ENCODE data around the gene ERFE. TPM values are rescaled to one million over a fixed set of nuclear protein-coding genes. Genes with fewer than 3 reads are reported as not detected.

ERFE gene, protein sequence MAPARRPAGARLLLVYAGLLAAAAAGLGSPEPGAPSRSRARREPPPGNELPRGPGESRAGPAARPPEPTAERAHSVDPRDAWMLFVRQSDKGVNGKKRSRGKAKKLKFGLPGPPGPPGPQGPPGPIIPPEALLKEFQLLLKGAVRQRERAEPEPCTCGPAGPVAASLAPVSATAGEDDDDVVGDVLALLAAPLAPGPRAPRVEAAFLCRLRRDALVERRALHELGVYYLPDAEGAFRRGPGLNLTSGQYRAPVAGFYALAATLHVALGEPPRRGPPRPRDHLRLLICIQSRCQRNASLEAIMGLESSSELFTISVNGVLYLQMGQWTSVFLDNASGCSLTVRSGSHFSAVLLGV
- under 1 TPM in 2 of 9 donors, not detected in 7; 0.11 to 0.36 TPM for total RNA-seq
- under 1 TPM in 1 of 3 donors, not detected in 2; 0.10 TPM for polyA plus RNA-seq
- long read RNA-seq, donor 1 = 0 reads
- long read RNA-seq, donor 2 = 0 reads
- long read RNA-seq, donor 3 = 0 reads
- long read RNA-seq, donor 4 = 0 reads
- long read RNA-seq, donor 5 = 0 reads
- long read RNA-seq, donor 6 = 0 reads
- long read RNA-seq, donor 7 = 0 reads
- long read RNA-seq, donor 8 = 0 reads
- long read RNA-seq, donor 9 = 0 reads
- long read RNA-seq, donor 10, partial matches to known transcripts = 0 of 1 reads
- long read RNA-seq, donor 10, other reads (novel, unspliced or antisense) = 0 of 1 reads

DNA sequence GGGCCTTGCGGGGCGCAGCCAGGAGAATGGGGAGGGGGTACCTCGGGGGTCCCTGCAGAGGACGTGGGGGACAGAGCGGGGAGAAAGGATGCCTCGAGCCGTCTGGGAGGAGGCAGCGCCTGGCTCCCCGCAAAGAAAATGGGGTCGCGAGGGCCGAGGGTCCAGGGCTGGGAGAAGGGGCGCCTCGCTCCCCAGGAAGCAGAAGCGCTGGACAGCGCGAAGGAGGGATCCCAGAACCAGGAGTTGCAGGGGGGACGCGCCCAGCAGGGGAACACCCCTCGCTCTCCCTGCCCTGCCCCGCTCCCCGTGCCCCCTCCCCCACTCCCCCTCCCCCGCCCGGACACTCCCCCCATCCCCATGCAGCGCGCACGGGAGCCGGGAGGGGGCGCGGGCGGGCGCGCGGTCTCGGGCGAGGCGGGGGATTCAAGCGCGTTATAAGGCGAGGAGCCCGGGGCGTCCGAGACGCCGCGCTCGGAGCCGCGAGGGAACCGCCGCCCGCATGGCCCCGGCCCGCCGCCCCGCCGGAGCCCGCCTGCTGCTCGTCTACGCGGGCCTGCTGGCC lies at the start of gene ERFE:
Gene ERFE, plus strand, starts transcription at position 462 of the 562 bp plus-strand sequence. Its CDS starts 38 bp downstream, at position 500.
- H3K9me3 ChIP-seq (replicated peaks in 1 of 3) = no peaks in the 10 kb centered on the region
- peaks cover 0 to 4% of the 10 kb centered on the region in 2 donors for H3K4me1 ChIP-seq (replicated peaks in 1 of 2)
- peak within 1 kb of the TSS in 1 of 4 donors; percentile 47 for H3K4me3 ChIP-seq
- no peaks in the 10 kb centered on the region for H3K36me3 ChIP-seq (replicated peaks in 1 of 2)
- peak in 1 of 7 donors; percentile 29 for DNase-seq
- WGBS, 4 donors = 7 to 26% (median 12%) methylated on average over 15 to 53 of the region's 61 CpGs
- intact Hi-C loops (cut with DNase I) = no loop called here
- TF ChIP-seq, protein P1, sequence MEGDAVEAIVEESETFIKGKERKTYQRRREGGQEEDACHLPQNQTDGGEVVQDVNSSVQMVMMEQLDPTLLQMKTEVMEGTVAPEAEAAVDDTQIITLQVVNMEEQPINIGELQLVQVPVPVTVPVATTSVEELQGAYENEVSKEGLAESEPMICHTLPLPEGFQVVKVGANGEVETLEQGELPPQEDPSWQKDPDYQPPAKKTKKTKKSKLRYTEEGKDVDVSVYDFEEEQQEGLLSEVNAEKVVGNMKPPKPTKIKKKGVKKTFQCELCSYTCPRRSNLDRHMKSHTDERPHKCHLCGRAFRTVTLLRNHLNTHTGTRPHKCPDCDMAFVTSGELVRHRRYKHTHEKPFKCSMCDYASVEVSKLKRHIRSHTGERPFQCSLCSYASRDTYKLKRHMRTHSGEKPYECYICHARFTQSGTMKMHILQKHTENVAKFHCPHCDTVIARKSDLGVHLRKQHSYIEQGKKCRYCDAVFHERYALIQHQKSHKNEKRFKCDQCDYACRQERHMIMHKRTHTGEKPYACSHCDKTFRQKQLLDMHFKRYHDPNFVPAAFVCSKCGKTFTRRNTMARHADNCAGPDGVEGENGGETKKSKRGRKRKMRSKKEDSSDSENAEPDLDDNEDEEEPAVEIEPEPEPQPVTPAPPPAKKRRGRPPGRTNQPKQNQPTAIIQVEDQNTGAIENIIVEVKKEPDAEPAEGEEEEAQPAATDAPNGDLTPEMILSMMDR (IDR thresholded peaks at IDR 0.05) = peak in 2 of 6 experiments; percentile 19 to 39
- no peak for TF ChIP-seq POLR2A (IDR thresholded peaks at IDR 0.05)
- no peak within 1 kb of the TSS for H3K27ac ChIP-seq
- peaks cover 8% of the 10 kb centered on the region for H3K27me3 ChIP-seq

DNA sequence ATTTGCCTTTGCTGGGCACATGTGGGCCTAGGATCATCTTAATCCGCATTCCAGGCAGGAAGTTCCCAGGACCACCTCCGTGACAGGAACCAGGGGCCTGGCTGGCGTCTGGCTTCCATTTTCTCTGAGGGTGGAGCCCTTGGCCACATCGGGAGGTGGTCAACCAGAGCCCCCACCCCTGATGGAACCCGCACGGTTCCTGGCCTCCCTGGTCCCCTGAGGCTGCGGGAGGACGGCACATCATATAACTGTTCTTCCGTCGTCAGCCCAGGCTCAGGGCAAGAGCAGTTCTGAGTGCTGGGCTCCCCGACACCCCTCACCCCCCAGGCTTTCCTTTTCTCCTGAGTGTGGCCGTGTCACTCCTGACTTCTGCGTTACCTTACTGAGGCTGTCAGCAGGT lies 45.2 kb upstream of the ERFE start:
- 91 to 94% (median 93%) methylated on average over 7 to 13 of the region's 13 CpGs for WGBS, 4 donors
- Histone ChIP-seq H3K4me3 (no peak overlapping the region), H3K27ac (no peak overlapping the region), H3K27me3 (peaks cover 15% of the 10 kb centered on the region), H3K4me1 (replicated peaks in 1 of 2) (peaks cover 0 to 6% of the 10 kb centered on the region in 2 donors), H3K9me3 (replicated peaks in 1 of 3) (no peaks in the 10 kb centered on the region), H3K36me3 (replicated peaks in 1 of 2) (no peaks in the 10 kb centered on the region)
- TF ChIP-seq, protein P1 (IDR thresholded peaks at IDR 0.05) = no peak
- no peak for TF ChIP-seq POLR2A (IDR thresholded peaks at IDR 0.05)
- no peak for DNase-seq
- intact Hi-C loops (cut with DNase I) = no loop called here

DNA sequence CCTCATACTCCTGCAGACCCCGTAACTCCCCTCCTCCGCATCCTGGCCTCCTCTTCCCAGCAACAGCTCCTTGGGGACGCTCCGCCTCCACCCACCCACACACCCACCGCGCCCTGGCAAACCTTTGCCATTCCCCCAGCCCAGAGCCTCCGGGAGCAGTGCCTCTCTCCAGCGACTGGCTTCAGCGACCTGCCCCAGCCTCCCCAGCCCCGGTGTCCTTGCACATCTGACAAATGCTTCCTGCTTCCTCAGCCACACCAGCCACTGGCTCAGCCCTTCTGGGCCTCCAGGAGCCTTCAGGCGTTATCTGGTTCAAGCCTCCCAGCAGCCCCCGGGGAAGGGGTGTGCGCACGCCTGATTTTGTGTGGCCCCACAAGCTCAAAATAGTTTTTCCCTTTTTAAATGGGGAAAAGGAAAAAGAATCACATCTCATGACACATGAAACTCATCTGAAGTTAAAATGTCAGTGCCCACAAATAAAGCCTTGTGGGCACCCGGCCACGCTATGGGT lies 44.4 kb upstream of the ERFE start:
- Histone ChIP-seq H3K4me1 (replicated peaks in 1 of 2) (no peaks in the 10 kb centered on the region), H3K36me3 (replicated peaks in 1 of 2) (no peaks in the 10 kb centered on the region), H3K4me3 (no peak overlapping the region), H3K9me3 (replicated peaks in 1 of 3) (no peaks in the 10 kb centered on the region), H3K27ac (no peak overlapping the region), H3K27me3 (peaks cover 15% of the 10 kb centered on the region)
- intact Hi-C loops (cut with DNase I) = no loop called here
- TF ChIP-seq POLR2A (IDR thresholded peaks at IDR 0.05) = no peak
- TF ChIP-seq, protein P1 (IDR thresholded peaks at IDR 0.05) = no peak
- no peak for DNase-seq
- 63 to 75% (median 69%) methylated on average over 14 to 16 of the region's 16 CpGs for WGBS, 4 donors

Measured in adrenal gland (tissue), 19 donors.